OCI-LY3 (cell line): ENCODE results near the gene INHBB.
"Not testable (repeated sequence)": the region's sequence is repeated elsewhere in the genome, so short reads cannot be mapped to it uniquely, and the experiment has no call there.

ENCODE experiments used
- H2AFZ ChIP-seq: fragments of 200-600, 300-600 bp; shearing (Covaris generic); 2 replicates; pipeline ENCODE4 v1.6.0; 2014; ENCODE audit warnings: antibody characterized with exemption, low read depth, low read length
- H3K27ac ChIP-seq: fragments of 200-600, 300-600 bp; sonication (generic); 2 replicates; pipeline ENCODE4 v1.5.1; 2014; ENCODE audit warnings: mild to moderate bottlenecking, low read length, moderate library complexity, mixed read lengths
- H3K27me3 ChIP-seq: fragments of 200-600, 300-600 bp; sonication (generic); 2 replicates; pipeline ENCODE4 v1.6.1; 2014; ENCODE audit warnings: low read depth, low read length, mixed read lengths
- H3K36me3 ChIP-seq: fragments of 200-600, 300-600 bp; sonication (generic); replicated peaks from 2 replicates; pipeline ENCODE3; 2014; ENCODE audit warnings: low read depth, low read length, mixed read lengths
- H3K4me1 ChIP-seq: fragments of 300-600, 200-600 bp; sonication (generic); 2 replicates; pipeline ENCODE4 v1.6.1; 2014; ENCODE audit warnings: low read length, mixed read lengths
- H3K4me2 ChIP-seq: fragments of 200-600, 300-600 bp; sonication (generic); 2 replicates; pipeline ENCODE4 v1.6.1; 2014; ENCODE audit warnings: low read length, mixed read lengths
- H3K4me3 ChIP-seq: fragments of 300-600, 200-600 bp; sonication (generic); 2 replicates; pipeline ENCODE4 v1.5.1; 2014; ENCODE audit warnings: antibody characterized with exemption, mild to moderate bottlenecking, low read length, moderate library complexity
- H3K79me2 ChIP-seq: fragments of 300-600, 200-600 bp; shearing (Covaris generic); 2 replicates; pipeline ENCODE4 v1.6.1; 2014; ENCODE audit warnings: mild to moderate bottlenecking, low read length, mixed read lengths
- H3K9ac ChIP-seq: fragments of 300-600, 200-600 bp; shearing (Covaris generic); 2 replicates; pipeline ENCODE4 v1.6.0; 2014; ENCODE audit warnings: mild to moderate bottlenecking, low read length, moderate library complexity
- H3K9me3 ChIP-seq: fragments of 200-600, 300-600 bp; shearing (Covaris generic); 2 replicates; pipeline ENCODE4 v1.6.1; 2014; ENCODE audit warnings: low read length, mixed read lengths; ENCODE audit not compliant: insufficient read depth
- H4K20me1 ChIP-seq: fragments of 200-600, 300-600 bp; sonication (generic); 2 replicates; pipeline ENCODE4 v1.6.1; 2016; ENCODE audit warnings: low read length, mixed read lengths; ENCODE audit not compliant: insufficient read depth
- EZH2phosphoT487 ChIP-seq: fragments of 200-600 bp; shearing (Covaris generic); IDR thresholded peaks from 2 replicates; pipeline ENCODE4 v1.6.1; 2018; ENCODE audit warnings: antibody characterized with exemption, mixed run types, low read depth
- TF ChIP-seq, protein P1 (sequence below): fragments of 200-600, 300-600 bp; sonication (generic); IDR thresholded peaks from 2 replicates; pipeline ENCODE4 v1.5.1; 2014; ENCODE audit warnings: antibody characterized with exemption, low read length, low read depth

INHBB gene

DNA sequence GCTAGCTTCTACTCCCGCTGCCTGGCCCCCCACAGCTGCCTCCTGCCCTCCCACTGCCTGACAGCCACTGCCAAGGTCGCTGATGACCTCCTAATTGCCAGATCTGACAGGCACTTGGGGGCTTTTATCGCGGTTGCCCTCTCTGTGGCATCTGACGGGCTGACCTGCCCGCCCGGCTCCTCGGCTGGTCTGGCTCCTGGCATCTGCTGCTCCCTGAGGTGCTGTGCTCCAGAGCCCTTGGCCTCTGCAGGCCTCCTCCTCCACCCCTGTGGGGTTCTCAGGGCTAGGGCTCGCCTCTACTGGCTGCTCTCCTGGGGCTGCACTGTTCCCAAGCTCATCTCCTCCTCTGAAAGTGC lies 43.1 kb downstream of the INHBB start:
- no peak overlapping the region for H3K9ac ChIP-seq
- TF ChIP-seq, protein P1, sequence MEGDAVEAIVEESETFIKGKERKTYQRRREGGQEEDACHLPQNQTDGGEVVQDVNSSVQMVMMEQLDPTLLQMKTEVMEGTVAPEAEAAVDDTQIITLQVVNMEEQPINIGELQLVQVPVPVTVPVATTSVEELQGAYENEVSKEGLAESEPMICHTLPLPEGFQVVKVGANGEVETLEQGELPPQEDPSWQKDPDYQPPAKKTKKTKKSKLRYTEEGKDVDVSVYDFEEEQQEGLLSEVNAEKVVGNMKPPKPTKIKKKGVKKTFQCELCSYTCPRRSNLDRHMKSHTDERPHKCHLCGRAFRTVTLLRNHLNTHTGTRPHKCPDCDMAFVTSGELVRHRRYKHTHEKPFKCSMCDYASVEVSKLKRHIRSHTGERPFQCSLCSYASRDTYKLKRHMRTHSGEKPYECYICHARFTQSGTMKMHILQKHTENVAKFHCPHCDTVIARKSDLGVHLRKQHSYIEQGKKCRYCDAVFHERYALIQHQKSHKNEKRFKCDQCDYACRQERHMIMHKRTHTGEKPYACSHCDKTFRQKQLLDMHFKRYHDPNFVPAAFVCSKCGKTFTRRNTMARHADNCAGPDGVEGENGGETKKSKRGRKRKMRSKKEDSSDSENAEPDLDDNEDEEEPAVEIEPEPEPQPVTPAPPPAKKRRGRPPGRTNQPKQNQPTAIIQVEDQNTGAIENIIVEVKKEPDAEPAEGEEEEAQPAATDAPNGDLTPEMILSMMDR = no peak
- no peak for TF ChIP-seq EZH2phosphoT487
- H3K79me2 ChIP-seq = no peaks in the 10 kb centered on the region
- H3K9me3 ChIP-seq = no peaks in the 10 kb centered on the region
- no peaks in the 10 kb centered on the region for H3K4me1 ChIP-seq
- no peaks in the 10 kb centered on the region for H3K36me3 ChIP-seq
- no peak overlapping the region for H3K27ac ChIP-seq
- 0 out of 2 replicates have a peak, but pooled peaks cover 4% of the 10 kb centered on the region for H3K27me3 ChIP-seq
- H3K4me3 ChIP-seq = no peak overlapping the region
- H3K4me2 ChIP-seq = no peak overlapping the region
- H4K20me1 ChIP-seq = no peaks in the 10 kb centered on the region
- no peak overlapping the region for H2AFZ ChIP-seq

DNA sequence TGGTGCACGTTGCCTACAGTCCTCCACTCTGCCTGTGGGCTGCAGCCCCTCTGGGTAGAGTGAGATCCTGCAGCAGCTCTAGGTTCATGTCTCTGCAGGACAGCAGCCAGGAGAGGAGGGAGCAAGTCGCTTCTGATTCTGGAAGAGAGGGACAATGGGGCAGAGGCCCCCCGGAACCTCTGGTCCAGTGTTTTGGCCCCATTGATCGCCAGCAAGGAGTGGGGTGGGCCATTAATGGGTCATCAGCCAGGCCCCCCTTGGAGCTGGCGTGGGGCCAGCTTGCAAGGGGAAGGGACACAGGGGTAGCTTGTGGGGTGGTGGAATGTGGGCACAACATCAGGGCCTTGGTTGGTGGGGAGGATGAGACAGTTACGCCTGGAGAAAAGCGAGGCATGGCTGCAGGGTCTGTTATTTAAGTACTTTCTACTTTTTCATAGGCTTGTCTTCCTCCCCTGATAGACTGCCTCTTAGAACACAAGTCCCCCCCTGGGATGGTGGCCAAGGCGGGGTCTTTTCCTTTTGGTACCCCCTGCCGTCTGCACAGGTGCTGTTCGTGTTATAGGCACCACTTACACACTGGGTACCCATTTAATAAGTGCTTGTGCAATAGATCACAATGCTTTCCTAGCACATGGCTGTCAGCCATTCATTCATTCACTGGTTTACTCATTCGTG lies 44.6 kb downstream of the INHBB start:
- H3K4me2 ChIP-seq = no peak overlapping the region
- no peak overlapping the region for H3K9ac ChIP-seq
- no peak overlapping the region for H3K27ac ChIP-seq
- no peak overlapping the region for H2AFZ ChIP-seq
- no peaks in the 10 kb centered on the region for H3K4me1 ChIP-seq
- no peaks in the 10 kb centered on the region for H4K20me1 ChIP-seq
- H3K27me3 ChIP-seq = 0 out of 2 replicates have a peak, but pooled peaks cover 4% of the 10 kb centered on the region
- H3K4me3 ChIP-seq = no peak overlapping the region
- H3K36me3 ChIP-seq = no peaks in the 10 kb centered on the region
- TF ChIP-seq, protein P1 = no peak
- no peak for TF ChIP-seq EZH2phosphoT487
- no peaks in the 10 kb centered on the region for H3K9me3 ChIP-seq
- no peaks in the 10 kb centered on the region for H3K79me2 ChIP-seq

DNA sequence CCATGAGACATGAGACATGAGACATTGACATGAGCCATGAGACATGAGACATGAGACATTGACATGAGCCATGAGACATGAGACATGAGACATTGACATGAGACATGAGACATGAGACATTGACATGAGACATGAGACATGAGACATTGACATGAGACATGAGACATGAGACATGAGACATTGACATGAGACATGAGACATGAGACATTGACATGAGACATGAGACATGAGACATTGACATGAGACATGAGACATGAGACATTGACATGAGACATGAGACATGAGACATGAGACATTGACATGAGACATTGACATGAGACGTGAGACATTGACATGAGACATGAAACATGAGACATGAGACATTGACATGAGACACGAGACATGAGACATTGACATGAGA lies 45.4 kb downstream of the INHBB start:
- H3K27me3 ChIP-seq, H3K27ac ChIP-seq: not testable (repeated sequence)

DNA sequence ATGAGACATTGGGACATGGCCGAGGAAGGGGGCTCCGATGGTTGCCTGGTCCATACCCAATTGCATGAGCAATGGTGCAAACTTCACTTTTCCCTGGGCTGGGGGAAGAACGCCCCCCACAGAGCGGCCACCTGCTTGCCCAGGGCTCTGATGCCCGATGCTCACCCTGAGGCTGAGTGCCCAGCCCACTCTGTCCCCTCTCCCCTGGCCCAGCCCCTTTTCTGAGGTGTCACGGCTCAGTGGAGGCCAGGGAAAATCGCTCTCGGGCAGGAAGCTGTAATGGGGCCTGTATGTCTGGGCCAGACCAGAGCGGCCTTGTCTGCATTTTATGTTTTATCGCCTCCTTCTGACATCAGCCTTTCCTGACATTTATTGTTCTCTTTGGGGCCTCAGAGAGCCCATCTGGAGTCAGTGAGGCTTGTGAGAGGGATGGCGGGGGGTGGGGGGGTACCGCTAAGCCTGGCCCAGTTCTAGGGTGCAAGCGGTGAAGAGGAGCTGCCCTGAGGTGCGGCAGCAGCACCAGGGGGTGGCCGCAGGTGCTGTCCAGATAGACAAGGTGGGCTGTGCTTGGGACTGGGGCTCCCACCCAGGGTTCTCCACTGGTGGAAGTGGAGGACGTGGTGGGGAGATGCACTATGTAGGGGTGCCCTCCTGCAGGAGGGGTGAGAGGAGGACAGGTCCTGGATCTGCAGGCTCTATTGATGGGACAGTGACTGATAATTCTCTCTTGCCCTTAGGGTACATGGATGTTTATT lies 46.2 kb downstream of the INHBB start:
- H3K4me1 ChIP-seq = no peaks in the 10 kb centered on the region
- no peaks in the 10 kb centered on the region for H4K20me1 ChIP-seq
- no peak overlapping the region for H2AFZ ChIP-seq
- H3K9ac ChIP-seq = no peak overlapping the region
- no peaks in the 10 kb centered on the region for H3K79me2 ChIP-seq
- no peak overlapping the region for H3K4me2 ChIP-seq
- H3K4me3 ChIP-seq = no peak overlapping the region
- H3K27me3 ChIP-seq = peaks cover 7% of the 10 kb centered on the region; the same call in 1 of the 2 replicates
- no peaks in the 10 kb centered on the region for H3K9me3 ChIP-seq
- no peaks in the 10 kb centered on the region for H3K36me3 ChIP-seq
- no peak overlapping the region for H3K27ac ChIP-seq
- TF ChIP-seq, protein P1 = no peak
- no peak for TF ChIP-seq EZH2phosphoT487

More for the DNA sequence above, 45.4 kb downstream of the INHBB start:
- not testable (repeated sequence) for H3K79me2 ChIP-seq, H3K4me3 ChIP-seq, H3K9ac ChIP-seq, H3K9me3 ChIP-seq, H3K4me2 ChIP-seq, H4K20me1 ChIP-seq, H3K4me1 ChIP-seq, H2AFZ ChIP-seq, H3K36me3 ChIP-seq
